Erythroblast (primary cell): ENCODE data around the gene GSTM3.

Source experiments
- GATA1 ChIP-seq: IDR thresholded peaks from 2 replicates; pipeline ENCODE4 v1.6.1; 2011; ENCODE audit warnings: low read depth, mild to moderate bottlenecking, control low read depth, low read length, moderate library complexity
- POLR2A ChIP-seq: IDR thresholded peaks from 2 replicates; pipeline ENCODE4 v1.6.1; 2011; ENCODE audit warnings: mild to moderate bottlenecking, low read length

DNA sequence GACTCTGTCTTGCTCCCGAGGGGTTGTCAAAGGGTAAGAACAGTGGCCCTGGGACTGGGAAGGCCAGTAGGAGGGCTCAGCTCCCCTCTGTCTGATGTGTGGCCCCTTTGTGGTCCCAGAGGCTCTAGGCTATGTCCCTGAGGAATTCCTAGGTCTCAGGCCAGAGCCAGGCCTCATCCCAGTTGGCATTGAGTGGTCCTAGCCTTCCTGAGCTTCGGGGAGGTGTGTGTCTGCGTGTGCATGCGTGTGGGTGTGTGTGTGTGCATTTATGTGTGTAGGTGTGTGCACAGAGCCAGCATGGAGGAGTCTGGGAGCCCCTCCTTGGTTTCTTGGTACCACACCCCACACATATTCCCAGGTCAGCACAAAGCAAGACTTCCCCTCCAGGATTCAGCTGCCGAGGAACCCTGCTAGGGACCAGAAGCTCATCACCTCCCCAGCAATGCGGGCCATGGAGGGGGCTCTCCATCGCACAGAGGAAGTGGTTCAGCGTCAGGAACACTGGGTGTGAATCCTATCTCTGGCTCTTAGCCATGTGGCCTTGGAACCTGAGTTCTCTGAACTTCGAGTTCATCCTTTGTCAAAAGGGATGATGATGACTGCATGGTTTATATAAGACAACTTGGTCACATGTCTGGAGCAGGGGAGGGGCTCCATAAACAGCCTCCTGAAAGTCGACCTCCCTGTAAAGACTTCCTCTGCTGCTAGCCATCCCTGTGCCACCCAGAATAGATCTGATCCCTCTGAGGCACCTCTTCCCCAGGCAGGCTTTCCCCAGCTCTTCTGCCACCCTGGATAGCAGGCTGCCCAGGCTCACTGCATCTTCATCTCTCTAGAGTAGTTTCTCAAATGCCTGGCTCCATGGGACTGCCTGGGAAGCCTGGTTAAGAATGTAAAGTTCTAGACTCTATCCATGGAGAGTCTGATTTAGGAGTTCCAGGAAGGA lies 31.1 kb upstream of the GSTM3 start:
- TF ChIP-seq POLR2A (no peak), GATA1 (no peak)
